ENCODE measurements around the gene LAMA2. TPM values are rescaled to one million over a fixed set of nuclear protein-coding genes. Genes with fewer than 3 reads are reported as not detected.
"Not testable (repeated sequence)": the region's sequence is repeated elsewhere in the genome, so short reads cannot be mapped to it uniquely, and the experiment has no call there.

Gene LAMA2
- total RNA-seq, 4 donors from 2014 or later: 23.4 to 80.8 (median 28.2) TPM

- intact Hi-C loops (cut with DNase I; ENCODE audit: low total_unique reads): no loop called here
- H3K4me3 ChIP-seq (ENCODE audit: low read depth, poor library complexity, severe bottlenecking): no peak overlapping the region
- TF ChIP-seq CTCF (IDR thresholded peaks at IDR 0.05) (no peak), POLR2A (IDR thresholded peaks at IDR 0.05) (no peak)
- 88 to 91% methylated on average over 4 of the region's 4 CpGs for WGBS, 2 donors
- DNase-seq (ENCODE audit: low spot score in 2 of 2): no peak
These were observed 167.1 kb downstream of the LAMA2 start for GRCh38 chr6:129050086-129050485.

GRCh38 chr6:129053143-129053542, 170.2 kb downstream of the LAMA2 start:
- intact Hi-C loops (cut with DNase I; ENCODE audit: low total_unique reads); DNase-seq (ENCODE audit: low spot score in 2 of 2); H3K4me3 ChIP-seq (ENCODE audit: low read depth, poor library complexity, severe bottlenecking): not testable (repeated sequence)
- 94 to 97% methylated on average over 13 of the region's 13 CpGs for WGBS, 2 donors

- WGBS, 2 donors: 39 to 43% methylated on average over 3 of the region's 3 CpGs
- TF ChIP-seq CTCF (IDR thresholded peaks at IDR 0.05) (no peak), POLR2A (IDR thresholded peaks at IDR 0.05) (no peak)
- intact Hi-C loops (cut with DNase I; ENCODE audit: low total_unique reads): no loop called here
- no peak for DNase-seq (ENCODE audit: low spot score in 2 of 2)
- H3K4me3 ChIP-seq (ENCODE audit: low read depth, poor library complexity, severe bottlenecking): no peak overlapping the region
These were observed 172.9 kb downstream of the LAMA2 start for GRCh38 chr6:129055796-129056195.

GRCh38 chr6:129059650-129060049, 176.7 kb downstream of the LAMA2 start:
- intact Hi-C loops (cut with DNase I; ENCODE audit: low total_unique reads): no loop called here
- 87 to 91% methylated on average over 2 of the region's 2 CpGs for WGBS, 2 donors
- TF ChIP-seq CTCF (IDR thresholded peaks at IDR 0.05) (no peak), POLR2A (IDR thresholded peaks at IDR 0.05) (no peak)
- DNase-seq (ENCODE audit: low spot score in 2 of 2): no peak
- no peak overlapping the region for H3K4me3 ChIP-seq (ENCODE audit: low read depth, poor library complexity, severe bottlenecking)

GRCh38 chr6:129069006-129069405, 186.1 kb downstream of the LAMA2 start:
- TF ChIP-seq POLR2A (IDR thresholded peaks at IDR 0.05) (no peak), CTCF (IDR thresholded peaks at IDR 0.05) (no peak)
- no peak overlapping the region for H3K4me3 ChIP-seq (ENCODE audit: low read depth, poor library complexity, severe bottlenecking)
- intact Hi-C loops (cut with DNase I; ENCODE audit: low total_unique reads): no loop called here
- DNase-seq (ENCODE audit: low spot score in 2 of 2): no peak

GRCh38 chr6:129073051-129073450, 190.1 kb downstream of the LAMA2 start:
- H3K4me3 ChIP-seq (ENCODE audit: low read depth, poor library complexity, severe bottlenecking): no peak overlapping the region
- intact Hi-C loops (cut with DNase I; ENCODE audit: low total_unique reads): no loop called here
- WGBS, 2 donors: 73 to 88% methylated on average over 2 of the region's 2 CpGs
- TF ChIP-seq POLR2A (IDR thresholded peaks at IDR 0.05) (no peak), CTCF (IDR thresholded peaks at IDR 0.05) (no peak)
- DNase-seq (ENCODE audit: low spot score in 2 of 2): no peak
